Measurements from ENCODE around the gene YBX1.

- TF ChIP-seq, protein P1, sequence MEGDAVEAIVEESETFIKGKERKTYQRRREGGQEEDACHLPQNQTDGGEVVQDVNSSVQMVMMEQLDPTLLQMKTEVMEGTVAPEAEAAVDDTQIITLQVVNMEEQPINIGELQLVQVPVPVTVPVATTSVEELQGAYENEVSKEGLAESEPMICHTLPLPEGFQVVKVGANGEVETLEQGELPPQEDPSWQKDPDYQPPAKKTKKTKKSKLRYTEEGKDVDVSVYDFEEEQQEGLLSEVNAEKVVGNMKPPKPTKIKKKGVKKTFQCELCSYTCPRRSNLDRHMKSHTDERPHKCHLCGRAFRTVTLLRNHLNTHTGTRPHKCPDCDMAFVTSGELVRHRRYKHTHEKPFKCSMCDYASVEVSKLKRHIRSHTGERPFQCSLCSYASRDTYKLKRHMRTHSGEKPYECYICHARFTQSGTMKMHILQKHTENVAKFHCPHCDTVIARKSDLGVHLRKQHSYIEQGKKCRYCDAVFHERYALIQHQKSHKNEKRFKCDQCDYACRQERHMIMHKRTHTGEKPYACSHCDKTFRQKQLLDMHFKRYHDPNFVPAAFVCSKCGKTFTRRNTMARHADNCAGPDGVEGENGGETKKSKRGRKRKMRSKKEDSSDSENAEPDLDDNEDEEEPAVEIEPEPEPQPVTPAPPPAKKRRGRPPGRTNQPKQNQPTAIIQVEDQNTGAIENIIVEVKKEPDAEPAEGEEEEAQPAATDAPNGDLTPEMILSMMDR (conservative IDR thresholded peaks at IDR 0.05; ENCODE audit: low read depth, low read length) = no peak
- TF ChIP-seq EZH2phosphoT487 (IDR thresholded peaks at IDR 0.05; ENCODE audit: borderline replicate concordance, low read length) = no peak
Observed at GRCh38 chr1:42723511-42723910, 41.3 kb downstream of the YBX1 start.
